Loucy (cell line): ENCODE results near the gene PATE2.

Experiments
- EZH2phosphoT487 ChIP-seq: fragments of 200-600 bp; IDR thresholded peaks from 2 replicates; pipeline ENCODE4 v1.6.1; 2018; ENCODE audit warnings: antibody characterized with exemption, mild to moderate bottlenecking, moderate library complexity, borderline replicate concordance
- TF ChIP-seq, protein P1 (sequence below): fragments of 200-600 bp; sonication (generic); conservative IDR thresholded peaks from 2 replicates; pipeline ENCODE4 v1.5.1; 2014; ENCODE audit warnings: mild to moderate bottlenecking, antibody characterized with exemption, low read length

DNA sequence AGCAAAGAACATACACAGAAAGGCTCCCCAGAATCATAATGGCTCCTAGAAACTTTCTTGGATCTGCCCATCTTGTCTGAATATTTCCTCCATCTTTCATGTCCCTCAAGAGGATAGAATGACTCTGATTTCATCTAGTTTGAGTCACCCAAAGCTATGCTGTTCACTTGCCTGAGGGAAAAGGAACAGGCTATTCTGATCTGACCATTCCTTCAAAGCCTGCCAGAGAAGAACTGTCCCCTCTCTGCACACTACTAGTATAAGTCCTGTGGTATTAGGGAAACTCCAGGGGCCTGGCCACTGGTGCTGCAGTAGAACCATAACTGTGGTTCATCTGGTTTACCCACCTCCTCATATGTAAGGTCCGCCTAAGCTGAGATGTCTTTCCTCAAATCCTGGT lies 34.9 kb downstream of the PATE2 start:
- TF ChIP-seq, protein P1, sequence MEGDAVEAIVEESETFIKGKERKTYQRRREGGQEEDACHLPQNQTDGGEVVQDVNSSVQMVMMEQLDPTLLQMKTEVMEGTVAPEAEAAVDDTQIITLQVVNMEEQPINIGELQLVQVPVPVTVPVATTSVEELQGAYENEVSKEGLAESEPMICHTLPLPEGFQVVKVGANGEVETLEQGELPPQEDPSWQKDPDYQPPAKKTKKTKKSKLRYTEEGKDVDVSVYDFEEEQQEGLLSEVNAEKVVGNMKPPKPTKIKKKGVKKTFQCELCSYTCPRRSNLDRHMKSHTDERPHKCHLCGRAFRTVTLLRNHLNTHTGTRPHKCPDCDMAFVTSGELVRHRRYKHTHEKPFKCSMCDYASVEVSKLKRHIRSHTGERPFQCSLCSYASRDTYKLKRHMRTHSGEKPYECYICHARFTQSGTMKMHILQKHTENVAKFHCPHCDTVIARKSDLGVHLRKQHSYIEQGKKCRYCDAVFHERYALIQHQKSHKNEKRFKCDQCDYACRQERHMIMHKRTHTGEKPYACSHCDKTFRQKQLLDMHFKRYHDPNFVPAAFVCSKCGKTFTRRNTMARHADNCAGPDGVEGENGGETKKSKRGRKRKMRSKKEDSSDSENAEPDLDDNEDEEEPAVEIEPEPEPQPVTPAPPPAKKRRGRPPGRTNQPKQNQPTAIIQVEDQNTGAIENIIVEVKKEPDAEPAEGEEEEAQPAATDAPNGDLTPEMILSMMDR, result no peak
- TF ChIP-seq EZH2phosphoT487, result no peak
